HepG2 (cell line): ENCODE results near the gene SLC22A5. TPM values are rescaled to one million over a fixed set of nuclear protein-coding genes. Genes with fewer than 3 reads are reported as not detected.

Source experiments
- ADNP ChIP-seq: sonication (generic); formaldehyde crosslinking; IDR thresholded peaks from 2 replicates; pipeline ENCODE4 v1.4.0; 2020; ENCODE audit warnings: missing genetic modification reagents
- ATF7 ChIP-seq, 2 experiments: fragments of 450-650 bp in 1 of 2; sonication (generic) in 1 of 2; formaldehyde crosslinking in 1 of 2; IDR thresholded peaks; 2 replicates each; pipeline versions ENCODE4 v1.4.0 to v1.6.1; 2016 to 2020; ENCODE audit warnings: antibody characterized with exemption in 1 of 2, mild to moderate bottlenecking in 1 of 2, missing genetic modification reagents in 1 of 2
- BRCA1 ChIP-seq: sonication (generic); formaldehyde crosslinking; IDR thresholded peaks from 2 replicates; pipeline ENCODE4 v1.4.0; 2020; ENCODE audit warnings: missing genetic modification reagents
- CREM ChIP-seq, 2 experiments: sonication (generic) in 1 of 2; formaldehyde crosslinking in 1 of 2; IDR thresholded peaks; 2 replicates each; pipeline versions ENCODE4 v1.4.0 to v1.6.1; 2016 to 2020; ENCODE audit warnings: antibody characterized with exemption in 1 of 2, mild to moderate bottlenecking in 1 of 2, missing genetic modification reagents in 1 of 2
- ELF1 ChIP-seq: sonication (generic); formaldehyde crosslinking; IDR thresholded peaks from 2 replicates; pipeline ENCODE4 v1.4.0; 2020; ENCODE audit warnings: missing genetic modification reagents
- JDP2 ChIP-seq: sonication (generic); formaldehyde crosslinking; IDR thresholded peaks from 2 replicates; pipeline ENCODE4 v1.8.1; 2022; ENCODE audit warnings: missing genetic modification reagents, borderline replicate concordance
- KDM5B ChIP-seq: sonication (generic); formaldehyde crosslinking; IDR thresholded peaks from 2 replicates; pipeline ENCODE4 v1.4.0; 2020; ENCODE audit warnings: missing genetic modification reagents, mild to moderate bottlenecking, borderline replicate concordance
- KLF12 ChIP-seq: sonication (generic); formaldehyde crosslinking; IDR thresholded peaks from 2 replicates; pipeline ENCODE4 v1.4.0; 2020; ENCODE audit warnings: missing genetic modification reagents, borderline replicate concordance
- KLF16 ChIP-seq, 2 experiments: sonication (generic) in 1 of 2; formaldehyde crosslinking in 1 of 2; IDR thresholded peaks; 2 replicates each; pipeline versions ENCODE4 v1.6.1 to v1.8.0; 2016 to 2023; ENCODE audit warnings: missing genetic modification reagents in 2 of 2, missing compliant biosample characterization in 1 of 2
- KMT2B ChIP-seq: IDR thresholded peaks from 2 replicates; pipeline ENCODE4 v1.6.1; 2016; ENCODE audit warnings: missing genetic modification reagents, missing compliant biosample characterization
- MTF1 ChIP-seq: sonication (generic); formaldehyde crosslinking; IDR thresholded peaks from 2 replicates; pipeline ENCODE4 v1.5.0; 2020; ENCODE audit warnings: missing genetic modification reagents
- NRL ChIP-seq: sonication (generic); formaldehyde crosslinking; IDR thresholded peaks from 2 replicates; pipeline ENCODE4 v1.5.0; 2020; ENCODE audit warnings: missing genetic modification reagents, mild to moderate bottlenecking, moderate library complexity, borderline replicate concordance
- PHF21A ChIP-seq: sonication (generic); formaldehyde crosslinking; IDR thresholded peaks from 2 replicates; pipeline ENCODE4 v1.5.0; 2020; ENCODE audit warnings: mild to moderate bottlenecking, missing genetic modification reagents
- PPARG ChIP-seq: conservative IDR thresholded peaks from 2 replicates; pipeline ENCODE4 v1.6.1; 2016; ENCODE audit warnings: missing biosample characterization, missing genetic modification reagents
- RFX5 ChIP-seq: IDR thresholded peaks from 2 replicates; pipeline ENCODE4 v1.6.1; 2011; ENCODE audit warnings: low read depth, low read length, improper control_type of control experiment
- SAP130 ChIP-seq: IDR thresholded peaks from 2 replicates; pipeline ENCODE4 v1.6.1; 2016; ENCODE audit warnings: low read depth
- SPEN ChIP-seq: sonication (generic); formaldehyde crosslinking; IDR thresholded peaks from 2 replicates; pipeline ENCODE4 v1.5.1; 2020; ENCODE audit warnings: low read depth, mild to moderate bottlenecking, missing genetic modification reagents
- ZNF326 ChIP-seq: sonication (generic); formaldehyde crosslinking; IDR thresholded peaks from 2 replicates; pipeline ENCODE4 v1.4.0; 2020; ENCODE audit warnings: missing genetic modification reagents, borderline replicate concordance
- ZNF496 ChIP-seq: sonication (generic); formaldehyde crosslinking; IDR thresholded peaks from 2 replicates; pipeline ENCODE4 v1.8.1; 2023; ENCODE audit warnings: mild to moderate bottlenecking, moderate library complexity, missing genetic modification reagents; ENCODE audit not compliant: insufficient replicate concordance
- ZNF552 ChIP-seq: sonication (generic); formaldehyde crosslinking; IDR thresholded peaks from 2 replicates; pipeline ENCODE4 v1.9.0; 2022; ENCODE audit warnings: missing genetic modification reagents, mild to moderate bottlenecking, borderline replicate concordance
- ZNF879 ChIP-seq: sonication (generic); formaldehyde crosslinking; IDR thresholded peaks from 2 replicates; pipeline ENCODE4 v1.8.1; 2023; ENCODE audit warnings: missing genetic modification reagents
- polyA plus RNA-seq, 8 experiments: library from polyadenylated mRNA; depleted of rRNA in 3 of 8; stranded (reverse) in 7 of 8; unstranded in 1 of 8; fragments of >200 nt; fragmentation: Illumina TruSeq in 4 of 8; extraction: Trizol in 4 of 8; gene quantifications; 2 replicates each; pipeline versions ENCODE4 v1.2.1 to v1.2.3, GENCODE V29; 2011 to 2016; ENCODE audit warnings: low read depth in 4 of 8, missing spikeins in 1 of 8, mixed read lengths in 1 of 8; ENCODE audit not compliant: insufficient read depth in 1 of 8
- total RNA-seq, 5 experiments: library from RNA; depleted of rRNA; stranded (reverse); fragments of >200 nt; fragmentation: Illumina TruSeq; extraction: Trizol; gene quantifications; 2 replicates each; pipeline ENCODE4 v1.2.3, GENCODE V29; 2016; ENCODE audit warnings: low read depth in 1 of 5
- TF ChIP-seq, protein P1 (sequence below): sonication (generic); formaldehyde crosslinking; IDR thresholded peaks from 2 replicates; pipeline ENCODE4 v1.8.1; 2023; ENCODE audit warnings: mild to moderate bottlenecking, missing genetic modification reagents, borderline replicate concordance
- TF ChIP-seq, protein P2 (sequence below): IDR thresholded peaks from 2 replicates; pipeline ENCODE4 v1.6.1; 2016; ENCODE audit warnings: missing biosample characterization, missing genetic modification reagents, low read depth
- TF ChIP-seq, protein P3 (sequence below): sonication (generic); formaldehyde crosslinking; conservative IDR thresholded peaks from 2 replicates; pipeline ENCODE4 v1.4.0; 2020; ENCODE audit warnings: mild to moderate bottlenecking, missing genetic modification reagents, moderate library complexity

SLC22A5 gene
- total and polyA plus RNA-seq, 2 of the 13 experiments (the other 11 are each of a cell fraction or from before 2014, with no cell fraction given): 7.1 to 15.1 TPM

DNA sequence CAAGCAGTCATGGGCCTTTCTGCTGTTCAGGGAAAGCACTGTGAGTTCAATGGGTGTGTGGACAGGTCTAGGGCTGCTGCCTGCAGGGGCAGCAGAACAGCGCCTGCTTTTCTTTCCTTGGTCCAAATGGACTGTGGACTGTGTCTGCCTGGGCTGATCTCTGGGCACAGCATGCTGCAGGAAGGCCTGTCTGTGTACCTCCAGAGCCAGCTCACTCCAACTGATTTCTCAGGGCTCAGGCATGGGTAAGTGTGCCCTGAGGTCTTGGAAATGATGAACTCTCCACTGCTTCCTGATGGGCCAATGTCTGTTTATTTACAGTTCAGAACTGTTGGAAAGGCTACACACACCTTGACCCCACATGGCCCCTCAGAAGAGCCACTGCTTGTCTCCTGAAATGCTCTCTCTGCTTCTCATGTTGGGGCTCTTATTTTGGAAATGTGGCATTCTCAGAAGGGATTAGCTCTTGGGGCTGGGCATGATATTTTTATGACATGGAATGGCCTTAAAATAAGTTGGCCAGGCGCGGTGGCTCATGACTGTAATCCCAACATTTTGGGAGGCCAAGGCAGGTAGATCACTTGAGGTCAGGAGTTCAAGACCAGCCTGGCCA lies 48.3 kb upstream of the SLC22A5 start (continued):
- TF ChIP-seq ELF1: no peak
- TF ChIP-seq CREM (IDR thresholded peaks at IDR 0.05): no peak
- no peak for TF ChIP-seq CREM (CRISPR knock-in tag; IDR thresholded peaks at IDR 0.05)
- TF ChIP-seq PHF21A (CRISPR knock-in tag): peak; percentile 55; the same call in 1 of the 2 replicates
- TF ChIP-seq, protein P1, sequence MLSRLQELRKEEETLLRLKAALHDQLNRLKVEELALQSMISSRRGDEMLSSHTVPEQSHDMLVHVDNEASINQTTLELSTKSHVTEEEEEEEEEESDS (CRISPR knock-in tag): no peak
- TF ChIP-seq BRCA1: no peak
- peak; percentile 48; the same call in 1 of the 2 replicates for TF ChIP-seq SAP130 (CRISPR knock-in tag)
- TF ChIP-seq KLF12 (CRISPR knock-in tag): no peak
- TF ChIP-seq ZNF879: no peak
- TF ChIP-seq, protein P2, sequence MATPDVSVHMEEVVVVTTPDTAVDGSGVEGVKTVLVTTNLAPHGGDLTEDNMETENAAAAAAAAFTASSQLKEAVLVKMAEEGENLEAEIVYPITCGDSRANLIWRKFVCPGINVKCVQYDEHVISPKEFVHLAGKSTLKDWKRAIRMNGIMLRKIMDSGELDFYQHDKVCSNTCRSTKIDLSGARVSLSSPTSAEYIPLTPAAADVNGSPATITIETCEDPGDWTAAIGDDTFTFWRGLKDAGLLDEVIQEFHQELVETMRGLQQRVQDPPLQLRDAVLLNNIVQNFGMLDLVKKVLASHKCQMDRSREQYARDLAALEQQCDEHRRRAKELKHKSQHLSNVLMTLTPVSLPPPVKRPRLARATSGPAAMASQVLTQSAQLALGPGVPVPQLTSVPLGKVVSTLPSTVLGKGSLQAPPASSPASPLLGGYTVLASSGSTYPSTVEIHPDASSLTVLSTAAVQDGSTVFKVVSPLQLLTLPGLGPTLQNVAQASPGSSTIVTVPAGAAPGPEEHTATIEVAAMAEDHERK: no peak
- TF ChIP-seq KMT2B (CRISPR knock-in tag): no peak
- TF ChIP-seq ZNF326 (CRISPR knock-in tag): no peak
- TF ChIP-seq MTF1: no peak
- TF ChIP-seq JDP2 (CRISPR knock-in tag): no peak
- no peak for TF ChIP-seq KDM5B (CRISPR knock-in tag)
- no peak for TF ChIP-seq ZNF552 (CRISPR knock-in tag)
- TF ChIP-seq, protein P3, sequence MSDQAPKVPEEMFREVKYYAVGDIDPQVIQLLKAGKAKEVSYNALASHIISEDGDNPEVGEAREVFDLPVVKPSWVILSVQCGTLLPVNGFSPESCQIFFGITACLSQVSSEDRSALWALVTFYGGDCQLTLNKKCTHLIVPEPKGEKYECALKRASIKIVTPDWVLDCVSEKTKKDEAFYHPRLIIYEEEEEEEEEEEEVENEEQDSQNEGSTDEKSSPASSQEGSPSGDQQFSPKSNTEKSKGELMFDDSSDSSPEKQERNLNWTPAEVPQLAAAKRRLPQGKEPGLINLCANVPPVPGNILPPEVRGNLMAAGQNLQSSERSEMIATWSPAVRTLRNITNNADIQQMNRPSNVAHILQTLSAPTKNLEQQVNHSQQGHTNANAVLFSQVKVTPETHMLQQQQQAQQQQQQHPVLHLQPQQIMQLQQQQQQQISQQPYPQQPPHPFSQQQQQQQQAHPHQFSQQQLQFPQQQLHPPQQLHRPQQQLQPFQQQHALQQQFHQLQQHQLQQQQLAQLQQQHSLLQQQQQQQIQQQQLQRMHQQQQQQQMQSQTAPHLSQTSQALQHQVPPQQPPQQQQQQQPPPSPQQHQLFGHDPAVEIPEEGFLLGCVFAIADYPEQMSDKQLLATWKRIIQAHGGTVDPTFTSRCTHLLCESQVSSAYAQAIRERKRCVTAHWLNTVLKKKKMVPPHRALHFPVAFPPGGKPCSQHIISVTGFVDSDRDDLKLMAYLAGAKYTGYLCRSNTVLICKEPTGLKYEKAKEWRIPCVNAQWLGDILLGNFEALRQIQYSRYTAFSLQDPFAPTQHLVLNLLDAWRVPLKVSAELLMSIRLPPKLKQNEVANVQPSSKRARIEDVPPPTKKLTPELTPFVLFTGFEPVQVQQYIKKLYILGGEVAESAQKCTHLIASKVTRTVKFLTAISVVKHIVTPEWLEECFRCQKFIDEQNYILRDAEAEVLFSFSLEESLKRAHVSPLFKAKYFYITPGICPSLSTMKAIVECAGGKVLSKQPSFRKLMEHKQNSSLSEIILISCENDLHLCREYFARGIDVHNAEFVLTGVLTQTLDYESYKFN: peak; percentile 61
- no peak for TF ChIP-seq PPARG
- TF ChIP-seq ATF7 (IDR thresholded peaks at IDR 0.05): no peak
- TF ChIP-seq ATF7 (CRISPR knock-in tag; IDR thresholded peaks at IDR 0.05): no peak
- no peak for TF ChIP-seq ZNF496 (CRISPR knock-in tag)
- no peak for TF ChIP-seq RFX5
- no peak for TF ChIP-seq ADNP (CRISPR knock-in tag)
- no peak for TF ChIP-seq KLF16 (CRISPR knock-in tag; IDR thresholded peaks at IDR 0.05)
- no peak for TF ChIP-seq NRL
- TF ChIP-seq SPEN: no peak
